Peyer's patch (tissue), 4 donors: ENCODE results near the gene PIGT. TPM values are rescaled to one million over a fixed set of nuclear protein-coding genes. Genes with fewer than 3 reads are reported as not detected.

Experiments used
- DNase-seq, 3 donors: peaks; one replicate each; pipeline ENCODE4 v3.0.0-alpha.2; 2017 to 2019
- H3K27ac ChIP-seq, 4 donors: fragments of 200-600 bp; sonication (generic); one replicate each; pipeline ENCODE4 v1.5.1; 2016 to 2019
- H3K27me3 ChIP-seq, 2 donors: fragments of 200-600 bp; sonication (generic); one replicate each; pipeline ENCODE4 v1.5.1; 2019
- H3K36me3 ChIP-seq, 3 donors: fragments of 200-600 bp; sonication (generic); one replicate each; pipeline ENCODE4 v1.5.1; 2016 to 2019
- H3K4me1 ChIP-seq, 4 donors: fragments of 200-600 bp; sonication (generic); one replicate each; pipeline ENCODE4 v1.5.1; 2016 to 2019
- H3K4me3 ChIP-seq, 4 donors: fragments of 200-600 bp; sonication (generic); 1 replicate in 3 of 4; 2 replicates in 1 of 4; pipeline ENCODE4 v1.5.1; 2016 to 2019; ENCODE audit warnings: mild to moderate bottlenecking in 1 of 4
- H3K9me3 ChIP-seq, 4 donors: fragments of 200-600 bp; sonication (generic); one replicate each; pipeline ENCODE4 v1.5.1; 2016 to 2019; ENCODE audit warnings: mild to moderate bottlenecking in 1 of 4
- POLR2A ChIP-seq, 2 donors: fragments of 450-650 bp; IDR thresholded peaks; one replicate each; pipeline ENCODE4 v1.5.1; 2017; ENCODE audit warnings: antibody characterized with exemption in 2 of 2, mild to moderate bottlenecking in 2 of 2, moderate library complexity in 2 of 2
- total RNA-seq, 4 donors: library from RNA; depleted of rRNA; stranded (reverse); fragments of >200 nt; gene quantifications; one replicate each; pipeline ENCODE4 v1.1.0, GENCODE V29; 2016
- TF ChIP-seq, protein P1 (sequence below), 6 experiments: fragments of 450-650 bp in 4 of 6; fragments of 200-600 bp in 2 of 6; sonication (generic) in 1 of 6; IDR thresholded peaks; one replicate each; pipeline ENCODE4 v1.5.1; 2017 to 2019; ENCODE audit warnings: antibody characterized with exemption in 6 of 6, mild to moderate bottlenecking in 3 of 6, moderate library complexity in 1 of 6

PIGT gene
- total RNA-seq, 4 donors from 2014 or later: 87.5 to 147 (median 113) TPM

DNA sequence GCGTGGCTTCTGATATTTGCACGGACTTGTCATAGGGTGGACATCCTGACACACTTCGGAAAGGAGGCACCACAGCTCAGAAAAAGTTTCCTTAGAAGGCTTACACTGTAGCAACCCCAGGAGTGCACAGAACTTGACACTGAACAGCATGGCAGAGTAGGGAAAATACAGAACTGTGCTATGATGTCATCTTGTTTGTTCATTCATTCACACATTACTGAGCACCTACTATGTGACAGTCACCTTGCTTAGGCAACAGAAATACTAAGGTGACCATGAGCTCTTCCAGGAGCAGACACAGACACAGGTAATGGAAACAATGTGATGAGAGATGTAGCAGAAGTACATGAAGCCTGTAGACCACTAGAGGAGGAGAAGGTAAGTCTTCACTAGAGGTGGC, 2.5 kb upstream of the PIGT start:
- Histone ChIP-seq H3K4me3 (no peak overlapping the region), H3K9me3 (no peaks in the 10 kb centered on the region), H3K4me1 (peaks cover 0 to 41% (median 11%) of the 10 kb centered on the region in 4 donors), H3K27me3 (no peaks in the 10 kb centered on the region), H3K36me3 (peaks cover 0 to 15% (median 0%) of the 10 kb centered on the region in 3 donors), H3K27ac (no peak overlapping the region)
- no peak for DNase-seq
- TF ChIP-seq POLR2A (IDR thresholded peaks at IDR 0.05): no peak
- TF ChIP-seq, protein P1, sequence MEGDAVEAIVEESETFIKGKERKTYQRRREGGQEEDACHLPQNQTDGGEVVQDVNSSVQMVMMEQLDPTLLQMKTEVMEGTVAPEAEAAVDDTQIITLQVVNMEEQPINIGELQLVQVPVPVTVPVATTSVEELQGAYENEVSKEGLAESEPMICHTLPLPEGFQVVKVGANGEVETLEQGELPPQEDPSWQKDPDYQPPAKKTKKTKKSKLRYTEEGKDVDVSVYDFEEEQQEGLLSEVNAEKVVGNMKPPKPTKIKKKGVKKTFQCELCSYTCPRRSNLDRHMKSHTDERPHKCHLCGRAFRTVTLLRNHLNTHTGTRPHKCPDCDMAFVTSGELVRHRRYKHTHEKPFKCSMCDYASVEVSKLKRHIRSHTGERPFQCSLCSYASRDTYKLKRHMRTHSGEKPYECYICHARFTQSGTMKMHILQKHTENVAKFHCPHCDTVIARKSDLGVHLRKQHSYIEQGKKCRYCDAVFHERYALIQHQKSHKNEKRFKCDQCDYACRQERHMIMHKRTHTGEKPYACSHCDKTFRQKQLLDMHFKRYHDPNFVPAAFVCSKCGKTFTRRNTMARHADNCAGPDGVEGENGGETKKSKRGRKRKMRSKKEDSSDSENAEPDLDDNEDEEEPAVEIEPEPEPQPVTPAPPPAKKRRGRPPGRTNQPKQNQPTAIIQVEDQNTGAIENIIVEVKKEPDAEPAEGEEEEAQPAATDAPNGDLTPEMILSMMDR (IDR thresholded peaks at IDR 0.05): no peak

DNA sequence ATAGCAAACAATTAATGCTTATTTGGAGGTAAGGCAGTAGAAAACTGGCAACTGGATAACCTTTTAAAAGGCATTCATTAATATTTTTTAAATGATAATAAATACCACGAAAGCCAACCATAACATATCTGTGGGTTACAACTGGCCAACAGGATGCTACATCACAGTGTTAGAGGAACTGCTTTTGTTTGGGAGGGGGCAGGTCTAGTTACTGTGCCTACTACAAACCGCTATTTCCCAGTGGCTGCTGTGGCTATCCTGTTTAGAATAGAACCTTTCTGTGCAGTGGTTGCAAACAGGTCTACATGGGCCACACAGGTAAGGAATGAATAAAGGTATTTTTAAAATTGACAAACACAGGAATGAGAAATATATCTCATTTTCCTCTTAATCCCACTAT, 976 bp downstream of the PIGT start:
- Histone ChIP-seq H3K36me3 (peaks cover 0 to 29% (median 0%) of the 10 kb centered on the region in 3 donors), H3K4me3 (peak overlapping the region; percentile 70 to 99 (median 90)), H3K4me1 (peaks cover 0 to 29% (median 14%) of the 10 kb centered on the region in 4 donors), H3K27me3 (no peaks in the 10 kb centered on the region), H3K9me3 (no peaks in the 10 kb centered on the region), H3K27ac (peak overlapping the region in 2 of 4 donors; percentile 81 to 82)
- TF ChIP-seq, protein P1 (IDR thresholded peaks at IDR 0.05): no peak
- TF ChIP-seq POLR2A (IDR thresholded peaks at IDR 0.05): no peak
- no peak for DNase-seq

DNA sequence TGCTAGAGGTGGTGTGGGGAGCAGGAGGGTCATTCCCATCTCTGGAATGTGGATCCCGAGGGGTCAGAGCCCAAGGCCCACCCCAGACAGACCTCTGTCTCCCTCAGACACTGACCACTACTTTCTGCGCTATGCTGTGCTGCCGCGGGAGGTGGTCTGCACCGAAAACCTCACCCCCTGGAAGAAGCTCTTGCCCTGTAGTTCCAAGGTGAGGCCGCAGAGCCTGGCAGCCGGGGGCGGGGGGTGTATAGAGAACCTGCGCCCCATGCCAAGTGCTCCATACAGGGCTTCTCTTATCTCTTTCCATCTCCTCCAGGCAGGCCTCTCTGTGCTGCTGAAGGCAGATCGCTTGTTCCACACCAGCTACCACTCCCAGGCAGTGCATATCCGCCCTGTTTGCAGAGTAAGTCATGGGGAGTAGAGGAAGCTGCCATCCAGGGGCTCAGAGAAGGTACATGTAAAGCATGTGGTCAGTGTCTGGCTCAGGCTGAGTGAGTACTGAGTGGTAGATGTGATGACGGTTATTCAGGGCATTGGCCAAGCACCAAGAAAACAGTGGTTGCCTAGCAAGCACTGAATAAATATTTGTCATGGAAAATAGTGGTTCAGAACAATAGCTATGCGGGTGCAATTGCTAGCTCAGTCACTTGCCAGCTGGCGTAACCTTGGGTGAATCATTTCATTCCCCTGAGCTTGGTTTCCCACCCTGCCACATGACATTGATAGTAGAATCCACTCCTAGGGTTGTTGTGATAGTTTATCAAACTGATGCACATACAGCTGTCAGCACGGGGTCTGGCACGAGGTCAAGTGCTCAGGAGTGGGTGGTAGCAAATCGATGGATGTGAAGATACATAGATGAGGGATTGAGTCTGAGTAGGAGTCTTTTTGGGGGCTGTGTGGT, 3.5 kb downstream of the PIGT start:
- peak; percentile 65 to 87 (median 79) for DNase-seq
- Histone ChIP-seq H3K27me3 (no peaks in the 10 kb centered on the region), H3K4me3 (no peak overlapping the region), H3K27ac (peak overlapping the region; percentile 67 to 76 (median 74)), H3K36me3 (peaks cover 0 to 49% (median 0%) of the 10 kb centered on the region in 3 donors), H3K9me3 (no peaks in the 10 kb centered on the region), H3K4me1 (peaks cover 0 to 29% (median 14%) of the 10 kb centered on the region in 4 donors)
- TF ChIP-seq, protein P1 (IDR thresholded peaks at IDR 0.05): no peak
- peak in 1 of 2 donors; percentile 19 for TF ChIP-seq POLR2A (IDR thresholded peaks at IDR 0.05)

DNA sequence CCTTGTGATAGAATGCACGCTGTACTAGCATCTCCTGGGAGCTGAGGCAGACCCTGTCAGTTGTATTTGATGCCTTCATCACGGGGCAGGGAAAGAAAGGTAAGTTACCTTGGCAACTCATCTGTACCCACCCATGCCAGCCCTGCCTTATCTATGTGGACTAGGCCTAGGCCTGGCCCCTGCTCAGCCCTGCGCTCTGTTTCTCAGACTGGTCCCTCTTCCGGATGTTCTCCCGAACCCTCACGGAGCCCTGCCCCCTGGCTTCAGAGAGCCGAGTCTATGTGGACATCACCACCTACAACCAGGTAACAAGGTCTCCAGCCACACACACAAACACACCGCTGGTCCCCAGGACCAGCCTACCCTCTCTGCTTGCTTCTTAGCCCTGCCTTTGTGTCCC, 4.2 kb downstream of the PIGT start:
- TF ChIP-seq, protein P1 (IDR thresholded peaks at IDR 0.05): no peak
- TF ChIP-seq POLR2A (IDR thresholded peaks at IDR 0.05): no peak
- no peaks in the 10 kb centered on the region for H3K27me3 ChIP-seq
- peak overlapping the region; percentile 67 to 75 (median 74) for H3K27ac ChIP-seq
- no peaks in the 10 kb centered on the region for H3K9me3 ChIP-seq
- peaks cover 0 to 56% (median 0%) of the 10 kb centered on the region in 3 donors for H3K36me3 ChIP-seq
- DNase-seq: no peak
- no peak overlapping the region for H3K4me3 ChIP-seq
- peaks cover 0 to 29% (median 13%) of the 10 kb centered on the region in 4 donors for H3K4me1 ChIP-seq

DNA sequence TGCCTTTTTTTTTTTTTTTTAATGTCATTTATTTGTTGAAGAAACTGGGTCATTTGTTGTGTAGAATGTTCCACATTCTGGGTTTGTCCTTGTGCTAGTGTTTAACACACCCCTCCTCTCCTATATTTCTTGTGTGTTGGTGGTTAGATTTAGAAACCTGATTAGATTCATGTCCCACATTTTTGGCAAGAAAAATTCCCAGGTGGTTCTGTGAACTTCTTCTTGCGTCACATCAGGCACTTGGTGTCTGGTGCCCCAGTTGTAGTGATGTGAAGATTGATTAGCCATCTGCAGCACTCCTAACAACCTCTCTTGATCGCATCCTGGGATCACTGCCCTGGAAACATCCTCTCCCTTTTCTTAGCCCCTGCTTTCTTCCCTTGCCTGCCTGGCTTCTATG, 7.8 kb downstream of the PIGT start:
- no peaks in the 10 kb centered on the region for H3K27me3 ChIP-seq
- H3K4me1 ChIP-seq: peaks cover 0 to 20% (median 2%) of the 10 kb centered on the region in 4 donors
- H3K27ac ChIP-seq: no peak overlapping the region
- peaks cover 0 to 70% (median 0%) of the 10 kb centered on the region in 3 donors for H3K36me3 ChIP-seq
- no peaks in the 10 kb centered on the region for H3K9me3 ChIP-seq
- no peak overlapping the region for H3K4me3 ChIP-seq
- DNase-seq: no peak
- no peak for TF ChIP-seq POLR2A (IDR thresholded peaks at IDR 0.05)
- TF ChIP-seq, protein P1 (IDR thresholded peaks at IDR 0.05): no peak
